CD4-positive, alpha-beta T cell treated with Interleukin-6 for 4 hours (primary cell): ENCODE results near the gene HOXB13.
A peak's percentile ranks its signal among the peaks of the same experiment; 100 is the strongest.
"Not testable (repeated sequence)": the region's sequence is repeated elsewhere in the genome, so short reads cannot be mapped to it uniquely, and the experiment has no call there.

Experiments
- DNase-seq: peaks from one replicate; pipeline ENCODE4 v3.0.0-alpha.2; 2020; ENCODE audit warnings: mixed read lengths

HOXB13 gene

DNA sequence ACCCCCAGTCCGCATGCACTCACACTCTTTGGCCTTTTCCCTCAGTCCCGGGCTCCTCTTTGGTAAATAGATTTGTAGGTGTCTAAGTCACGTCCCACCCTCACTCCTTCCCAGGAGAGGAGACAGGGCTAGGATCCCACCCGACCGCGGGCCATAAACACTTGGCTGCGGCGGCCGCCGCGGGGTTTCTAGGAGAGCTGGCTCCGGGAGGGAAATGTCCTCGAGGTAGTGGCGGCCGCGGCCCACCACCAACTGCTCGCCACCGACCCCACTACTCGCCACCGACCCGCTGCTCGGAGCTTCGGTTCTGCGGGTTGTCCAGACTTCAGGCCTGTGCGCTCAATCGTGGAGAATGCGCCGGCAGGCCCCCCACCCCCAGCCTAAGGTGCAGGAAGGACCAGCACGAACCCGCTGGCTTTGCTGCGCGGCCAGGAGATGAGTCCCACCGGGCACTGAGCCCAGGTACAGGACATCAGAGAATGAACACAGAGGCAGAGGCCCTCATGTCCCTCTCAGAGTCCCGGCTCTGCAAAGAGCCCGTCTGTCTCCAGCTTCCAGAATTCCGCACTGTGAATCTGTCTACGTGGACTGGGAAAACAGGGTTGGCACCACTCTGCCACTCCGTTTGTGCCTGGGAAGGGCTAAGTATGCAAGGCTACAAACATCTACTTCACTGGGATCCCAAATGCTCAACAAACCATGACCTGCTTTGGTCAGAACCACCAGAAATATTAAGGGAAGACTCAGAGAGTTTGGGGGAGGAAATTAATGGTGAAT is 3.1 kb downstream of the HOXB13 start:
- DNase-seq, result no peak

DNA sequence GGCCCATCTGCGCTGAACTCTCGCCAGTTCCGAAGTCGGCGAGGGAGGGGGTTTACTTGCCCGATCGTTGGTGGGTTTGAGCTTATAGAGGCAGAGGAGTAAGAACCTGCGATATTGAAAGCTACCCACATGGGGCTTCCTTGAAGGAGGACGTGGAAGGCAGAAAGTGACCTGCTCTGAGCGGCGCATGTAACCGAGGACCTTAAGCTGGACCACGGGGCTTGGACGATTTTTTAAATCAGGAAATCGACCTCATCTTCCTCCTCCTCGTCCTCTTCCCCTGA is 3.6 kb downstream of the HOXB13 start:
- DNase-seq, result no peak

DNA sequence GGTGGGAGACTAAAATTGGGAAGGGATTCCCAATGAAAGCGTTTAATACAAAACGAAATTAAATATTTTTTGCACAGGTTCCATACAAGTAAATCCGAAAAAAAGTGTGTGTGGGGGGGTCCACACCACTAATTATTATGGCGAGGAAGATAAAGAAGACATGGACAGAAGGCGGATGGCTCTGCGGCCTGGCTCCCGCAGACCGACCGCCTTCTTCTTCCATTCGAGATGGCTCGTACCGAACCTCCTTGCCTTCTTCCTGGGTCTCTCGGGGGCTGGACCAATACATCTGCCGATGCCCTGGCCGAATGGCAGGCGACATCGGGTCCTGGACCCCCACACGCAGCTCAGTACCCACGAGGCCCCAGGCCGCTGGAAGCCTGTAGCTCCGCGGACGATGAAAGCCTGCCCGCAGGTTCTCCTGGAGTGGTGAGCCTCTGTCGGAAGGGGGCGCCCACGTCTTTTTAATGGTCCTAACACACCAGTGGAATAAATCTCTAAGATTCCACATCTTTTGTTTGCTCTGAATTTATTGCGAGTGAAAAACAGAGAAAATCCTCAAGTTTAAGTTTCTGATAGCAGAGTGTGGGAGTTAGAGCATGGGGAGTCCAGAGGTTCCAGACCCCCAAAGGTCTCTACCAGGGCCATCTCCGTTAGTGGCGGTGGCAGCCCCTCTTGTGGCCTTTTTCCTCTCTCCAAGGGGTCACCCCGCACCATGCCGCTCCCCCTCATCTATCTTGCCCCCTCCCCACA is 4.1 kb downstream of the HOXB13 start:
- peak; percentile 83 for DNase-seq

DNA sequence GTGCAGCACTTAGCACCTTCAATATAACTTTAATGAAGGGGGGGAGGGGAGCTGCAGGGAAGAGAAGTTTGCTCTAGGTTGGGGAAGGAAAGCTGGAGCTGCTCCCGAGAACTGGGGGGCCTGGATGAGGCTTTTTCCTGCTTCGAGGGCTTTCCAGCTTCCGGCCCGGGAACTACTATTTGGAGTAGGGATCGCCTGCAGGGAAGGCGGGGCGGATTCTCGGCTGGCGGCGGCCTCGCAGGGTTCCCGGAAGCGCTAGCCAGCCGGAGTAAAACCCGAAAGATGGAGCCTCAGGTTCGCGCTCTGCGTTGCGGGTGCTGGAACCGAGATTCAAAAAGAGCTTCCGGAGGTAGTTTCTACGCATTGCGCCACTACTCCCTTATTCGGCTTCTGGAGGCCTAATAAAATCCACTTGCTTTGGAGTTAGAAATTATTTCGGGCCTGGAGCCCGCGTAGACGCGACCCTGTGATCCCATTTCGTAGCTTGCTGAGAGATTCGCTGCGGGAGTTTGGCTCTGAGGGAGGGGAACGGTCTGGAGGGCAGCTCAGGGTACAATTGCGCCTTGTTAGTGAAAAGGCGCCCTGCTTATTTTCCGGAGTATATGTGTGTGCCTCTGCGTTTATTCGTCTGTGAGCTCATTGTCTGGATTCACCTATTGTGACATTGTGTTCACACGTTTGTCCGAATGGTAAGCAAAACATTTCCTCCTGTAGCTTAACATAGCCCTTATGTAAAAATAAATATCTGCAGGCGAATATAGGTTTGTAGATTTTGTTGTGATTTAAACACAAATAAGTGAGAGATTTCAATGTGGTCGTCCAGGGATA is 4.9 kb downstream of the HOXB13 start:
- peak; percentile 27 for DNase-seq

DNA sequence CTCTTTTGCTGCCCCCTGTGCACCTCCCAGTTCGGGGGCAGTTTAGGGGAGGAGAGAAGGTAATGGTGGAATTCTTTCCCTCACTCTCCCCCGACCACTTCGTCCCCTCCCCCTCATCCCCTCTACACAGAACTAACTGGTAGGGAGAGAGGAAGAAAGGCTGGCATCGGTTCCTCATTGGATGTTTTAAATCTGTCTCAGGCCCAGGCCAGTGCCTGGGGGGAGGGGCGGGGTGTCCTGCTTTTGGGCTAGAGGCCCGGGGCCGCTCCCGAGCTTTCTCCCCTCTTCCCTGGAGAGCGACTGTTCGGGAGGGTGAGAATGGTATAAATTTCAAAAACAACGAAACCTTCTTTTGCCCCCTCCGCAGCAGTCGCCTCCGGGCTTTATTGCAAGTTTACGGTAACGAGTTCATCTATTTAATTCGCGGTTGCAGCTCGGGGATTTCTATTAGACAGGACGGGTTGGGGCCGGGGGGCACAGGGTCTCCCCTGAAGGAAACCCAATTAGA is 5.6 kb downstream of the HOXB13 start, which contains the start of gene PRAC2:
PRAC2 (plus strand) TSS at position 271 of the 508 bp plus-strand sequence. CDS start 1,226 bp downstream, outside the sequence.
- DNase-seq, result no peak

DNA sequence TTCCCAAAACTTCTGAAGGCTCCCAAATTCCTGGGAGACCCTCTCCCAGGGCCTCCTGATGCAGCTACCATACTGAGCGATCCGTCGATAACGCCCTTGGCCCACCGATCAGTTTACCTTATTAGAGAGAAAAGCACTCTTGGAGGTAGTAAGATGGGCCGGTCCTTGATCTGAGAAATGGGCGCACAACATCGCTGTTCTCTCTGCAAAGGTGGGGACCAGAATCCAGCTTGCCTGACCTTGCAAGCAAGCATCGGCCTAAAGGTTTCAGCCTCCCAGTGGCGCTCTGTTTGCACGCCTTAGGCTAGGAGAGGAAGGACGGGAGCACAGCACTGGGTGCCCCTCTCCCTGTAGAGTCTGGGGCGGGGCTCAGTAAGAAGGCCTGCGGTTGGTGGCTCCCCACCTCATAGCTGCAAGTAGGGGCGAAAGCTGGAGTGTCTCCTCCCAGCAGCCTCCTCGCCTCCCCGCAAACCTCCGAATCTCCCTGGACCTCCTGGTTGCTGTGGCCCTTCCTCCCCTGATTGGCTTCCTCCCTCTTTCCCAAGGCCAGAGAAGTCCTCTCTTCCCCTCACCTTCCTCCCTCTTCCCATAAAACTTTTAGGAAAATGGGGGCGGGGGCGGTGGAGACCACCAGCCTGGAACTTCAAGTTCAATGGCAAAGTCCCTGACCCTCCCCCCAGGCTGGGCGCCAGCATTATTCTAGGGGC is 6.2 kb downstream of the HOXB13 start, which contains the start of gene PRAC1:
PRAC1 (minus strand) TSS at position 318 of the 707 bp plus-strand sequence; CDS start at position 192, 126 bp downstream.
- DNase-seq, result no peak

DNA sequence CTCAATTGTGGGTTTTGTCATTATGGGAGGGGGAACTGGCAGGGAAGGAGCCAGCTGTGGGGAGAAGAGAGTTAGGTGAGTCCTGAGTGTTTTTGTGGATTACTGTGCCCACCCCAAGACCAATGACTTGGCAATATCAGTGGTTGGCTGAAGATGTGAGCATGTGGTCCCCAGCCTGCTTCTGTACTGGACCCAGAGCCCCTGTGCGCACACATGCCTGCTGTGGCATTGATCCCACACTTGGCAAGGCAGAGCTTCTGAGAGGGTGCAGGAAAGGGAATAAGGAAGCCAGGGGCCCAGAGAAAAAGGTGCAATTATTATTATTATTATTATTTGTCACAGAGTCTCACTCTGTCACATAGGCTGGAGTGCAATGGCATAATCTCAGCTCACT is 7.5 kb downstream of the HOXB13 start:
- no peak for DNase-seq

DNA sequence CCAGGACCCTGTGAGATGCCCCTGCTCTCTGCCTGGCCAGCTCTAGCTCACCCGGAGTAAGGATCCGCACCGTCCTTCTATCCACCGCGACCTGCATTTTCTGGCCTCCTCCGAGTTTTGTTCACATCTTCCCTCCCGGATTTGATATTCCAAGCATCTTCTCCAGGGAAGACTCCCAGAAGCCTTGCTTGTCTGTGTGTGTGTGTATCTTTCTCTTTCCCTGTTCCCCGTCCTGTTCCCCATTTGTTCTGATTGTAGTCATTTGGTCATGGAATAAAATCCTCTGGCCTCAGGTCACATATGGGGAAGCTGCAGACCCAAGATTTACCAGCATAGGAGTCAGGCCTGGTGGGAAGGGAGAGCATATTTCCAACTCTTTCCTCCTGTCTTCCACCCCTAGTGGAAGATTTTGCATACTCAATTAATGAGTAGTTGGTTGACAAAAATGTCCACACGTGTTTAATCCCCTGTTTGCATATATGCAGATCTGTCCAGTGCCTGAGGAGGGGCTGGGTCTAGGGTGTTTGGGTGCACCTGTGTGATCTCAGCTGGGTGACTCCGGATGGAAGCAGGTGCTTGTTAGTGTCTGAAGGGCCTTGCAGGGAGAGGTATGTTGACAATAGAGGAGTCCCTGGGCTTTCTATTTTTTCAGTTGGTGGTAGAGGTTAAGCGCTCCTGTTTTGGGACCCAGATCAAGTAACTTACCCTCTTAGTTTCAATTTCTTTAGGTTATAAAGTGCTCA is 8.1 kb downstream of the HOXB13 start:
- DNase-seq, result no peak

DNA sequence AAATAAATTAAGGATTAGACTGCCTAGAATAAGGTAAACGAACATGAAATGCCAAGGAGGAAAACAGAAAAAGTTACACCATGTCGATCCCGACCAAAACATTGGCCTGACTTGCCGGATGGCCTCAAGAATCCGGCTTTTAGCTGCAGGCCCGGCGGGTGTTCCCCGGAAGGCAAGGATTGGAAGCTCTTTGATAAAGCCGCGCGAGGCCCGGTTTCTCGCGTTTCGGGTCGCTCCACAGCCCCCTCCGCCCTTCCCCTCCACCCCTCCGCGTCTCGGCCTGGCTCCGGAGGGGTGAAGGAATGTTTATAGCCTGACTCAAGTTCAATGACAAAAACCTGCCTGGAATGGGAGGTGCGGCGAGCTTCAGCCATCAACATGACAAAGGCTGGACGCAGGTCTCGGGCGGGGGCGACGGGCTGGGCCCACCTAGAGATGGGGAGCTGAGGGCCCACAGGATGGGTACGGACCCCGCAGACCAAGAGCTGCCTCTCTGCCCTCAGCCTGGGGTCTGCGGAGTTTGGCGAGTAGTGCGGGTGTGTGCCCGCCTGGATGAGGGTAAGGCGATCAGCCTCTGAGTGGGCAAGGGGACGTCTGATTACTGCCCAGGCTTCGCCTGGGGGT is 8.8 kb downstream of the HOXB13 start:
- DNase-seq, result no peak

DNA sequence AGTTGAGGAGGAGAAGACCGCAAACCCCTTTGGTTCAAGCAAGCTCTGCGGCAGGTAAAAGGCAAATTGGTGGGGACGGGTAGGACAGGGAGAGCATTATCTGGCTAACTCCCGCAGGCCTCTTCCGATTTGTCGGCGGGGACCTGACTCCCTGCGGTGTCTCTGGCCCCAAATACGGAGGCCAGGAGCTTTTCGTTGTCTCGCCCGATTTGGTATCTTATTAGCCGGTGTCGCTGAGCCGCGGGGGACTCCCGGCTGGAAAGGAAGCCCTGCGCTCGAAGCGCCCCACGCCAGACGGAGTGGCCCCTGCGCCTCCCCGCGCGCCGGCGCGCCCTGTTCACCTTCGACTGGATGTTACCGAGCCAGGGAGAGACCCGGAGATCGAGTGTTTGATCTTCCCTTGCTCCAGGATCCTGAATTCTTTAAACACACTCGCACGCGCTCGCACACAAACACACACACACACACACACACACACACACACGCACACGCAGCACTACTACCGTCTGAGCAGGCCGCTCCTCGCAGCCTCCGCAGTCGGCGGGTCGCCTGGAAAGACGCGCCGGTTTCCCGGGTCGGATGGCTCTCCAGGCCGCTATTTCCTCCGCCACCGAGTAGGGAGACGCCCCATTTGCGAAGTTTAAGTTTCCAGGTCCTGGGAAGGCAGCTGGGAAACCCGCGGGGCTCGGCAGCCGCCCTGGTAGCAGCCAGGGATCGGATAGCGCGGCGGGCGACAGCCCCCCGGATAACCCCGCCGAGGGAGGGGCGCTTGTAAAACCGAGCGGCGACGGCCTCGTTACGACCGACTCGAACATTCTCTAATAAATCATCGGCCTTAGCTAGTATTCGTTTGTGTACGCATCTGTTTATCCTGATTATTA is 9.5 kb downstream of the HOXB13 start:
- no peak for DNase-seq

DNA sequence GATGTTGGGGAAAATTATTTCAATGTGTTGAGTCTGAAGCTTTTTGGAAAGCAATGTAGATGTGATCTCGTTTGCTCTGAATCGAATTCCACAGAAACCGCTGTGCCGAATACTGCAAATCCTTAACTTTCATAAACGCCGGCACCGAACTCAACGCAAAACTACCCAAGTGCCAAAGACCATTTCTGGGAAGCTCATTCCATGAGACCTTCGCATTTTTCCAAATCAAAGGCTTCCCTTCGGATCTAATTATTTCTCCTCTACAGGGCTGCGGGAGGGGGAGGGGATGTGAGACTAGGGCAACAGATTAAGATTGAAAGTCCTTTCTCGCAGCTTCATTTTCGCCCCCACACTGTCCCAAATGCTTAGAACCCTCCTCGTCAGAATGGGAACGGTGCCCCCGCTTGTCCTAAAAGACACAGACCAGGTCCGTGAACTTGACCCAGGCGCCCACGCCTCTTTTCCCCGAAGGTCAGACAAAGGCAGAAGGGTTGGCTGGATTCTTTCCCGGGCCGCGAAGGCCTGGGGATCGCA is 10.3 kb downstream of the HOXB13 start:
- DNase-seq, result no peak

DNA sequence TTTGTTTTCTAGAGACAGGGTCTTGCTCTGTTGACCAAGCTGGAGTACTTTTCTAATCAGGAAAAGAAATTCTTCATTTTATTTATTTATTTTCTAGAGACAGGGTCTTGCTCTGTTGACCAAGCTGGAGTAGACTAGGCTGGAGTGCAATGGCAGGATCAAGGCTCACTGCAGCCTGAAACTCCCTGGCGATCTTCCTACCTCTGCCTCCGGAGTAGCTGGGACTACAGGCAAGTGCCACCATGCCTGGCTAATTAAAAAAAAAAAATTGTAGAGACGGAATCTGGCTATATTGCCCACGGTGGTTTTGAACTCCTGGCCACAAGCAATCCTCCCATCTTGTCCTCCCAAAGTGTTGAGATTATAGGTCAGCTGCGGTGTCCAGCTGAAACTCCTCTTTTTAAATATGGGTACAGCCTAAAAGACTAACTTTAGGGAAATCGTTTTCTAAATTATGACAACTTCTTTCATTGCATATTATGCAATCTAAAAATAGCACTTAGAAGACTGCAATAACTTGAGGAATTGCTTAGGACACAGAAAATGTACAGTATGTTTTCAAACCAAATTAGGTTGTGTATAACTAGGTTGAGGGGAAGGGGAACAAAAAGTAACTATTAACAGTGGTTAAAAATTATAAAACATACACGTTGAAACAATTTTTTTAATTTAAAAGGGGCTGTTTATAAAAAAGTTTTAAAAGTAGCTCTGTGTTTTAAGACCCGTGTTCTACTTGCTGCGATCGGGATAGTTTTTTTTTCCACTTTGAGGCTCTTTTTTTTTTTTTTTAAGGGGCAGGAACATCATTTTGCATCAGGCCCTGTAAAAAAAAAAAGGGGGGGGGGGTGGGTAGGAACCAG is 11.0 kb downstream of the HOXB13 start:
- no peak for DNase-seq

DNA sequence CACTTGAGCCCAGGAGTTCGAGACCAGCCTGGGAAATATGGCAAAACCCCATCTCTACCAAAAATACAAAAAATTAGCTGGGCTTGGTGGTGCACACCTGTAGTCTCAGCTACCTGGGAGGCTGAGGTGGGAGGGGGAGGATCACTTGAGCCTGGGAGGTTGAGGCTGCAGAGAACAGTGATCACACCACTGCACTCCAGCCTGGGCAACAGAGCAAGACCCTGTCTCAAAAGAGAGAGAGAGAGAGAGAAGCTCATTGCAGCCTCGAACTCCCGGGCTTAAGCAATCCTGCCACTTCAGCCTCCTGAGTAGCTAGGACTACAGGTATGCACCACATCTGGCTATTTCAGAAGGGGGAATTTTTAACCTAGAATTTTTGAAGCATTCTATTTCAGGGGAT is 12.0 kb downstream of the HOXB13 start:
- not testable (repeated sequence) for DNase-seq

DNA sequence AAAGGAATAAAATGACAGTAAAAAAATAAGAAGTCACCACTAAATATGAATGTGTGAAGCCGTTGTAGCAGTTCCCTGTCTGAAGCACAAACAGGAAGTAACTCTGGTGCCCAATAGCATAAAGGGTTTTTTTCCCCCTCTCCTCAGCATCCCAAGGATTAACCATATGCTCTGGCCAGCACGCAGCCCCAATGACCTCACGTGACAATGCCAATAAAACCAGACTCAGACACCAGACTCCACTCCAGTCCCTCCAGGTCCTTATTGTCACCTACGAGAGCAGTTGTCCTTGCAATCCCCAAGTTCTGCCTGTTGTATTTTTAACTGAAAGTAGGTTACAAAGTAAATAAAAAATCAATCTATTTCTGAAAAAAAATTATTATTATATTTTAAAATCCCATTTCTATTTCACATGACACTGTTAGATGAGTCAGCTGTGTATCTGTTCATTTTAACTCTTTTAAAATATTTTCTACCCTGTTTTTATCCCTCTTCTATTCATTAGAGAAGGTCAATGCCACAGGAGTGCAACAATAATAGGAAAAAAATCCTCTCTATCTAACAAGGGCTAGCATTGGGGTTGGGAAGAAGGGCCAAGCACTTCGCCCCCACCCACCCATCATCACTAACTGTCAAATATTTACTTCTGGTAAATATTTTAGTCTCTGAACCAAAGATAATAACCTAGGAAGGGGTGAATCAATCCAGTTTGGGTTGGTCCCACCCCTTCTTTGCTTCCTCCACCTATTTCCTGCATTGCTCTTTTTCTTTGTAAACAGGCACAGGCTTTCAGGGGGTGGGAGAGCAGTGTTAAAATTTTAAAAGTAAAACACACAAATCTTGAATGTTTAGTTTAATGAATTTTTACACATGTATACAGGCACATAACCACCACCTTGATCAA is 12.8 kb downstream of the HOXB13 start:
- DNase-seq, result no peak

DNA sequence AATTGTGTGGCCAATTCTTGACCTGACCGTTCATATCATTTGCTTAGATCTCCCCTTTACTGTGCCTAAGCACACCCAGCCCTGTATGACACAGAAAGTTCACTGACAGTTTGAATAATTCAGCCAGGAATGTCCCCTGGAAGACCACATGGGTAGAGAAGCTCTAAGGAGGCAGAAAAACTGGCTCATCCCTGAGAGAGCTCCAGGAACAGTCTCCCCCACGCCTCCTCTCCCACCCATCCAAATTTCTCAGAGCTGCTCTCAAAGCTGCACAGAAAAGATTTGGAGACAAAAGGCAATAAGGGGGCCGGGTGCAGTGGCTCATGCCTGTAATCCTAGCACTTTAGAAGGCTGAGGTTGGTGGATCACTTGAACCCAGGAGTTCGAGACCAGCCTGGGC is 17.4 kb downstream of the HOXB13 start:
- no peak for DNase-seq

DNA sequence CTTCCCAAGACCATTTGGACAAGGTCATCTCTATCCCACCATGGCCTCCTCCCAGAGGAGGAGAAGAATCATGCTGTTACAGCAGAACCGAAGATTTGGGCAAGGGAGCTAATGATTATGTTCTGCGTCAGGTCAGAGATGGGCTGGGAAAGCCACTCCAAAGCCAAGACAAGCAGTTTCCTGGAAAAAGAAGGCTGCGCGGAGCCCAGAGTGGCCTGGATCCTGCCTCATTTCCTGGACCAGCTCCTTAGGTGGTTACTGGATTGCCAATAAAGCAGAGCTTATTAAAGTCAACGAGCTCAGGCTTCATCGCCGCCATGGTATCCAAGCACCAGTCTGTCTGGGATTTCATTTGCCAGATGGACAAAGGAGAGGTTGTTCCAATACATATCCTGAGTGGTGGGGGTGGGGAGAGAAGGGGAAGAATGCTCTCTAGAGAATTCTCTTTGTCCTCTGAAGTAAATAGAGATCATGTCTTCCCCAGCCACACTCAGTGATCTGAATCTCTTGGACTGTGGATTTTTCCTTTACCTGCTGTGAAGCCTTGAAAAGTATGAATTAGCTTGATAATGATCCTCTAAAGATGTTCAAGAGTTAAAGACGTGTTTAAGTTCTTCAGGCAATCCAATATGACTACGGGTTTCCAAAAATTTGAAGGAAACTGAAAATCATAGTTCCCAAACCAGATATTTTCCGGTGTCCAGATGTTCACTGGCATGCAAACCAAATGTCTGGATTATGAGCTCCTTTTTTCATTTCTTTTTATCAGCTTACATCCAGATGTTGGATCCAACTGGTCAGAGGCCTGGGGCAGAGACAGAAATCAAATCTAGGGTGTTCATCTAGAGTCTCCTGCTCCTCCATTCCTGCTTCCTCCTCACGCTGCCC is 23.9 kb downstream of the HOXB13 start:
- DNase-seq, result no peak
